Stomach (tissue), 9 donors: ENCODE data around the gene RHD. TPM values are rescaled to one million over a fixed set of nuclear protein-coding genes. Genes with fewer than 3 reads are reported as not detected.
"Not testable (repeated sequence)": the region's sequence is repeated elsewhere in the genome, so short reads cannot be mapped to it uniquely, and the experiment has no call there.

ENCODE experiments used
- DNase-seq, 2 donors: peaks; one replicate each; pipeline versions ENCODE4 v3.0.0 to v3.0.0-alpha.2; 2013 to 2019
- H3K27ac ChIP-seq, 5 donors: fragments of 200-600 bp in 4 of 5; sonication (generic) in 4 of 5; one replicate each; pipeline ENCODE4 v1.5.1; 2013 to 2019; ENCODE audit warnings: mild to moderate bottlenecking in 1 of 5, moderate library complexity in 1 of 5
- H3K27me3 ChIP-seq, 3 donors: fragments of 200-600 bp; sonication (generic); one replicate each; pipeline ENCODE4 v1.5.1; 2017 to 2019; ENCODE audit warnings: mixed run types in 1 of 3
- H3K36me3 ChIP-seq, 4 donors: fragments of 200-600 bp; sonication (generic); 1 replicate in 3 of 4; 2 replicates in 1 of 4; pipeline ENCODE4 v1.5.1; 2016 to 2019
- H3K4me1 ChIP-seq, 4 donors: fragments of 200-600 bp; sonication (generic); one replicate each; pipeline ENCODE4 v1.5.1; 2016 to 2019
- H3K4me3 ChIP-seq, 4 donors: fragments of 200-600 bp; sonication (generic) in 3 of 4; one replicate each; pipeline ENCODE4 v1.5.1; 2016 to 2019; ENCODE audit warnings: mild to moderate bottlenecking in 1 of 4
- H3K9me3 ChIP-seq, 4 donors: fragments of 200-600 bp; sonication (generic); one replicate each; pipeline ENCODE4 v1.5.1; 2016 to 2019
- CTCF ChIP-seq, 7 experiments: fragments of 450-650 bp in 4 of 7; fragments of 200-600 bp in 3 of 7; sonication (generic) in 3 of 7; IDR thresholded peaks; one replicate each; pipeline ENCODE4 v1.5.1; 2016 to 2019; ENCODE audit warnings: antibody characterized with exemption in 7 of 7, control low read depth in 2 of 7, mild to moderate bottlenecking in 1 of 7
- POLR2A ChIP-seq, 4 donors: fragments of 450-650 bp; IDR thresholded peaks; one replicate each; pipeline ENCODE4 v1.6.1; 2016; ENCODE audit warnings: antibody characterized with exemption in 4 of 4, control low read depth in 2 of 4, mild to moderate bottlenecking in 1 of 4, moderate library complexity in 1 of 4
- POLR2AphosphoS5 ChIP-seq, 3 donors: sonication (generic); formaldehyde crosslinking; IDR thresholded peaks; one replicate each; pipeline ENCODE4 v1.6.1; 2016; ENCODE audit warnings: antibody characterized with exemption in 3 of 3
- WGBS, 5 donors: extraction: QIAGEN DNeasy Blood & Tissue Kit in 3 of 5; methylation state at CpG; one replicate each; pipeline versions ENCODE4 v1.1.5 to v1.1.7; 2013 to 2018; 5-methylcytosine and 5-hydroxymethylcytosine counted together
- intact Hi-C: fragments of 100-400 bp; cut with DNase I; formaldehyde crosslinking; loops from one replicate; pipeline ENCODE4 v1.15.1; 2023; ENCODE audit warnings: low total_unique reads
- polyA plus RNA-seq, 3 donors: library from polyadenylated mRNA; stranded (reverse); fragments of 200-250 nt; gene quantifications; one replicate each; pipeline ENCODE4 v1.2.3, GENCODE V29; 2013
- total RNA-seq, 5 donors: library from RNA; depleted of rRNA; stranded (reverse); fragments of >200 nt; gene quantifications; one replicate each; pipeline versions ENCODE4 v1.1.0 to v1.2.3, GENCODE V29; 2014 to 2016
- donor health status: healthy with polysubstance abuse.
- donor health status: Bipolar disorder and iron deficiency.
- donor health status: healthy.

The RHD gene
- total and polyA plus RNA-seq, 8 donors = 0.18 TPM; not detected in 7

GRCh38 chr1:25256578-25256965 is 15.7 kb upstream of the RHD start:
- intact Hi-C loops = no loop called here
- 93 to 96% (median 94%) methylated on average over 5 of the region's 5 CpGs for WGBS, 5 donors

GRCh38 chr1:25257196-25257595 is 15.1 kb upstream of the RHD start:
- H3K4me3 ChIP-seq = no peak overlapping the region
- WGBS, 5 donors = 70 to 81% (median 73%) methylated on average over 1 of the region's 1 CpG
- H3K36me3 ChIP-seq = no peaks in the 10 kb centered on the region
- intact Hi-C loops = no loop called here
- no peaks in the 10 kb centered on the region for H3K27me3 ChIP-seq
- no peak overlapping the region for H3K27ac ChIP-seq
- no peaks in the 10 kb centered on the region for H3K9me3 ChIP-seq
- no peak for TF ChIP-seq POLR2A (IDR thresholded peaks at IDR 0.05)
- DNase-seq = no peak
- peaks cover 0 to 8% (median 0%) of the 10 kb centered on the region in 4 donors for H3K4me1 ChIP-seq

More at GRCh38 chr1:25256578-25256965, 15.7 kb upstream of the RHD start:
- H3K36me3 ChIP-seq = no peaks in the 10 kb centered on the region
- no peak overlapping the region for H3K4me3 ChIP-seq
- no peak overlapping the region for H3K27ac ChIP-seq
- no peak for TF ChIP-seq POLR2A (IDR thresholded peaks at IDR 0.05)
- no peak for TF ChIP-seq POLR2AphosphoS5 (IDR thresholded peaks at IDR 0.05)
- no peak for TF ChIP-seq CTCF (IDR thresholded peaks at IDR 0.05)
- H3K9me3 ChIP-seq = no peaks in the 10 kb centered on the region
- H3K27me3 ChIP-seq = no peaks in the 10 kb centered on the region
- H3K4me1 ChIP-seq = peaks cover 0 to 8% (median 0%) of the 10 kb centered on the region in 4 donors
- no peak for DNase-seq

GRCh38 chr1:25259813-25260212 is 12.5 kb upstream of the RHD start:
- H3K4me3 ChIP-seq, H3K36me3 ChIP-seq, H3K27me3 ChIP-seq, H3K4me1 ChIP-seq, intact Hi-C loops, H3K27ac ChIP-seq, H3K9me3 ChIP-seq, DNase-seq: not testable (repeated sequence)
- 56 to 72% (median 65%) methylated on average over 7 of the region's 7 CpGs for WGBS, 5 donors

GRCh38 chr1:25260336-25260735 is 12.0 kb upstream of the RHD start:
- H3K27ac ChIP-seq, intact Hi-C loops: not testable (repeated sequence)
- 83 to 89% (median 88%) methylated on average over 3 of the region's 3 CpGs for WGBS, 5 donors

GRCh38 chr1:25266554-25267287 is 5.6 kb upstream of the RHD start:
- H3K27me3 ChIP-seq, H3K36me3 ChIP-seq, H3K9me3 ChIP-seq, intact Hi-C loops: not testable (repeated sequence)
- H3K4me1 ChIP-seq = peaks cover 0 to 15% (median 6%) of the 10 kb centered on the region in 4 donors
- 0 to 2% (median 1%) methylated on average over 4 to 20 of the region's 45 CpGs for WGBS, 5 donors
- H3K4me3 ChIP-seq = peak overlapping the region; percentile 50 to 62 (median 57)
- H3K27ac ChIP-seq = peak overlapping the region in 2 of 5 donors; percentile 81 to 87
- DNase-seq = peak in 1 of 2 donors; percentile 18

More at GRCh38 chr1:25260336-25260735, 12.0 kb upstream of the RHD start:
- H3K27me3 ChIP-seq, H3K4me1 ChIP-seq, H3K9me3 ChIP-seq, H3K4me3 ChIP-seq, DNase-seq, H3K36me3 ChIP-seq: not testable (repeated sequence)

GRCh38 chr1:25267288-25268142 is 4.8 kb upstream of the RHD start:
- peak overlapping the region; percentile 71 to 99 (median 87) for H3K27ac ChIP-seq
- peaks cover 0 to 15% (median 6%) of the 10 kb centered on the region in 4 donors for H3K4me1 ChIP-seq
- H3K9me3 ChIP-seq, H3K36me3 ChIP-seq, H3K27me3 ChIP-seq, intact Hi-C loops: not testable (repeated sequence)
- H3K4me3 ChIP-seq = peak overlapping the region; percentile 50 to 62 (median 57)
- peak in 2 of 3 donors; percentile 36 to 88 for TF ChIP-seq POLR2AphosphoS5 (IDR thresholded peaks at IDR 0.05)
- 0 to 4% (median 1%) methylated on average over 3 to 38 of the region's 56 CpGs for WGBS, 5 donors
- peak; percentile 79 to 94 for DNase-seq

- H3K27me3 ChIP-seq, H3K9me3 ChIP-seq, H3K36me3 ChIP-seq, DNase-seq, intact Hi-C loops: not testable (repeated sequence)
- Histone ChIP-seq H3K27ac (peak overlapping the region; percentile 3 to 89 (median 81)), H3K4me3 (peak overlapping the region; percentile 50 to 62 (median 57)), H3K4me1 (peaks cover 0 to 15% (median 6%) of the 10 kb centered on the region in 4 donors)
- 36 to 39% (median 37%) methylated on average over 14 of the region's 14 CpGs for WGBS, 5 donors
Observed at GRCh38 chr1:25268143-25268760, 4.1 kb upstream of the RHD start.

- intact Hi-C loops, DNase-seq, H3K27ac ChIP-seq, H3K9me3 ChIP-seq, H3K4me1 ChIP-seq, H3K27me3 ChIP-seq, H3K4me3 ChIP-seq, H3K36me3 ChIP-seq: not testable (repeated sequence)
- 58 to 76% (median 62%) methylated on average over 4 of the region's 4 CpGs for WGBS, 5 donors
Observed at GRCh38 chr1:25275648-25276047, 3.3 kb downstream of the RHD start.

GRCh38 chr1:25277295-25277694 is 5.0 kb downstream of the RHD start:
- H3K27me3 ChIP-seq, H3K27ac ChIP-seq, H3K9me3 ChIP-seq, H3K4me1 ChIP-seq, intact Hi-C loops, DNase-seq, H3K36me3 ChIP-seq, H3K4me3 ChIP-seq: not testable (repeated sequence)
- 76 to 93% (median 85%) methylated on average over 1 of the region's 1 CpG; no CpG with 5 or more reads in 1 of the 5 donors for WGBS, 5 donors

GRCh38 chr1:25278358-25278757 is 6.0 kb downstream of the RHD start:
- H3K27ac ChIP-seq, H3K36me3 ChIP-seq, H3K9me3 ChIP-seq, DNase-seq, H3K27me3 ChIP-seq, H3K4me3 ChIP-seq, intact Hi-C loops, H3K4me1 ChIP-seq: not testable (repeated sequence)
- WGBS, 5 donors = 54 to 93% (median 80%) methylated on average over 1 to 2 of the region's 2 CpGs
